Ovary (tissue), 3 donors: ENCODE data around the gene COL8A2.

ENCODE experiments used
- CTCF ChIP-seq, 3 donors: fragments of 450-650 bp in 2 of 3; fragments of 200-600 bp in 1 of 3; IDR thresholded peaks; one replicate each; pipeline versions ENCODE4 v1.5.1 to v1.8.0; 2016 to 2022; ENCODE audit warnings: antibody characterized with exemption in 3 of 3, mild to moderate bottlenecking in 1 of 3
- EP300 ChIP-seq: sonication (generic); formaldehyde crosslinking; IDR thresholded peaks from one replicate; pipeline ENCODE4 v1.6.1; 2017; ENCODE audit warnings: antibody characterized with exemption
- POLR2A ChIP-seq: fragments of 450-650 bp; IDR thresholded peaks from one replicate; pipeline ENCODE4 v1.6.1; 2017; ENCODE audit warnings: antibody characterized with exemption, mild to moderate bottlenecking, moderate library complexity
- donor health status: DM: no; HTN: no; CAD: no.

DNA sequence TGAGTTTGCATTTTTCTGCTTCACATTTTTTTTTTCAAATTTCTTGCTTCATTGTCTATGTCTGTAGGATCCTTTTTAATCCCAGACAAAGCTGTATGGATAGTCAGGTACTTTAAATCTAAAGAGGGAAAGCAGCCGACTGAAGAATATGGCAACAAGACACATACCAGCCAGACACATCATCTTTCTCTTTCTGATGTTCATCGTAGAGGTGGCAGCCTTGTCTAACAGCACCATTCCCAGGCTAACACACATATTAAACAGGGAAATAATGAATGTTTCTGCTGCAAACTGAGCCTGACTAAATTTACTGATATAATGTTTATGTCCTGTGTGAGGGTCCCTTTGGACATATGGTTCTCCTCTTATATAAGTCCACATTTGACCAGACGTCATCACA is 44.8 kb downstream of the COL8A2 start:
- TF ChIP-seq CTCF (IDR thresholded peaks at IDR 0.05) (no peak), POLR2A (no peak), EP300 (no peak)
